Activated CD8-positive, alpha-beta memory T cell treated with anti-CD3 and anti-CD28 coated beads for 4 hours (primary cell): ENCODE measurements around the gene CTNNA2.

ENCODE experiments used
- DNase-seq, 2 donors: peaks; one replicate each; pipeline ENCODE4 v3.0.0-alpha.2; 2020; ENCODE audit warnings: low read depth in 2 of 2

Gene CTNNA2

DNA sequence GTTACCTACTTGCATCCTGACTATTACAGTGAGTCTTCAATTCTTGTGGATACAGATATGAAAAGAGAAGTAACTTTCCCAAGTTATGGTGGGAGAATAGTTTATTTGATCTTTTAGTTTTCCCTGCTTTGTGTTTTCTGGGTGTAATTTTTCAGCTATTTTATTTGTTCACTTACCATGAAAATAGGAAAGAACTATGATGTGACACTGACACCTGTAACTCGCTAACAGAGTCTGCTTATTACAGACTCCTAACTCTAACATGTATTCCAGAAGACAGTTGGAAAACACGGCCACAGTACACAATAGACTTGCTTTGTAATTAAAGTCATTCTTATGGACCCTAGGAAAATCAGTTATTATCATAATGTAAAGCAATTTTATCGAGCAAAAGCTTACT lies 468.5 kb downstream of the CTNNA2 start:
- no peak for DNase-seq

DNA sequence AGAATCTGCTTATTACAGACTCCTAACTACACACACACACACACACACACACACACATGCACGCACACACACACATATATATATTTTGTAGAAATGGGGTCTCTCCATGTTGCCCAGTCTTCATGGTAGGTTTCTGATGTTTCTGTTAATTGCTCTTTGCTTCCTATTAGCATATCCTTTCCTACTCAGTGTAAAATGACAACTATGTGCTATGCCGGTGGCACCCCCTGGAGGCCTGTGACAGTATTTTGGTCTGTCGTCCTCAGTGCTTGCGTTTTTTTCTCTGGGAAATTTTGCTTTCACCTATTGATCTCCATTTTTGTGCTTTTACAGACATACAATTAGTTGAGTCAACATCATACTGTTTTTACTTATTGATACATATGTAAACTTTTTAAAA lies 469.6 kb downstream of the CTNNA2 start:
- no peak for DNase-seq

DNA sequence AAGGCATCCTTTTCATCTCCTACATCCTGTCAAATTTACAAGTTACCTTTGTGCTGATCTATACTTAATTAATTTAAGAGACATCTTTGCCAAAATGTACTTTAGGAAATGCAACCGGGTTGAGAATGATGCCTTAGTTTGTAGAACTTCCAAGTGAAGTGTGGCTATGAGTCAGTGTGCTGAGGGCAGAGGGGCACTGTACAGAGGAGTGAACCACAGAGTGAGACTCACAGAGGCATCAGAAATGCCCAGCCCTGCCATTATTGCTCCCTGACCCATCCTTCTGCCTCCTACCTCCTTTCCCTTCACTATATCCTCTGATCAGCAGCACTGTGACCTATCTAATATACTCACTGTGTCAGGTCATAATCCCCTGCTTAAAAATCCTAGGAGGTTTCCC lies 471.6 kb downstream of the CTNNA2 start:
- DNase-seq, result no peak

DNA sequence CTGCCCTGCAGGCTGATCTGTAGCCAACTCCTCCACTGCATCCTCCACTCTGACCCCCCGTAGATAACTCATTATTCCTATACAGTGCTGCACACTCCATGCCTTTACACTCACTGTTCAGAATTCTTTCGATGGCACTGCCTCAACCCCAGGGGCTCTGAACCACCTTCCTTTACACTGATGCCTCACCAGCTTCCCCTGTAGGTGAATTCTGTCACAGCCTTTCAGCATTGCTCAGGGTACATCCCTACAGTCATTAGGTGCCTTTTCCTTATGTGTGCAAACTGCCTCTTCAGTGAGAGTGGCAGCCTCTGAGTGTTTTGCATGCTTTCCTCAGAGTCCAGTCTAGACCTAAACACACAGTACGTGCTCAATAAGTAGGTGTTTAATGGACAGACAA lies 472.3 kb downstream of the CTNNA2 start:
- DNase-seq, result no peak

DNA sequence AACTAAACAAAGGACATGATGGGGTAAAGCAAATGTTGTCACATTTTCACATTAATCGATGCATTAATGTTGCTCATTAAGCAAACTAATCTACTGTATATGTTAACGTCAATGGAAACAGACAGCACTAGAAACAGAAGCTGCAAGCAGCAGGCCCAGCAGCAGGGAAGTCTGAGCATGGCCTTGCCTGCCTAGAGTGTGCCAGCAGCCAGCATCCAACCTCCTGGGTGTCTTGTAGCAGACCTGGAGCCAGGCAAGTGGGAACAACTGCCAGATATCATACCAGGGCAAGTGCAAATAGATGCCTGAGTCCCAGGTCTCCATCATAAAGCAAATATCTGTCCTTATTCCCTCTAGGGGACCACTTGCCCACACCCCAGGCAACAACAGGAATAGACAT lies 472.7 kb downstream of the CTNNA2 start:
- no peak for DNase-seq

DNA sequence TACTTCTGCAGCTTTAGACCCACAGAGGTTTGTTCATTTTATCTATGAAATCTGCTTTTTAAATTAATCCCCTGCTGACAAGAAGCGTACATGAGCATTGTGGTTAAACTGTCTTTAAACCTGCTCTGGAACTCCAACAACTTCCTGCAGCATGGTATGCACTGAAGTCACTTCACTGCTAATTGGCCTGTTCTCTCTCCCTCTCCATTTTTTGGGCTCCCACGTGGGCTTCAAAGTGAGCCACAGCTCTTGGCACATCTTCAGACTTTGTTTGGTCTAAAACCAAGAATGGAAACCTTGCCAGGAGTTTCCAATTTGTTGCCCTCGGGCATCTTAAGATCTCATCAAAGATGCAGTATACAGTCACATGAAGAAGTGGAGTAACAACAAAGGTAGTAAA lies 480.3 kb downstream of the CTNNA2 start:
- DNase-seq, result no peak

DNA sequence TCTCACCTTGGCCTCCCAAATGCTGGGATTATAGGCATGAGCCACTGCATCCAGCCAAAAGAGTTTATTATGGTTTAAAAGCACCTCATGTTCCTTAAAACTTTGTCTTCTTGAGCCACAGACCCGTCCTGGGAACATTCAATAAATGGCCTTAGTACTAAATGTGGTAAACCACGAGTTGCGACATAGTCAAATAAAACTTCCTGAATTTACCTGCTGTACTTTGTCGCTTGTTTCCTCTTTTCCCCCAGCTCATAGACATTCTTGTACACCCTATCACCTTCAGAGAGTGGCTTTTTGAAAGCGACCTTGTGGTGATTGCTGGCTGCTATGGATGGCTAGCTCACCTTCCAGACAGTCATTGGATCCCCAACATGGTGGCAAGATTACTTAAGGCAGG lies 481.3 kb downstream of the CTNNA2 start:
- DNase-seq, result no peak

DNA sequence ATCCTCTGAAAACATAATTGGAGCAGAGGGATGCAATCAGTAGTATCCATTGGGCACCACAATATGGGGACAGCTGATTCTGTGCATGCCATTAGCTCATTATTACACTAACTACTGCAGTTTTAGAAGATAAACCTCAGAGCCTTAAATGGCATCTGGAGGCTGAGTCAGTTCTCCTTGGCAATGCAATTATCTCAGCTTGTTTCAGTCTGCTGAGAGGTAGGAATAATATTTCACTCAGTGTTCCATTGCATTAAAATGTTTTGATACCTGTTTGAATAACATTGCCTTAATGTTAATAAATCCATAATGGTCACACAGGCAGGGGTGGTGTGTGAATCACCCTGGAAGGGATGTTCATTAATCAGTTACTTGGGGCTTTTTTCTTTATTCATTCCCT lies 482.1 kb downstream of the CTNNA2 start:
- DNase-seq, result no peak

DNA sequence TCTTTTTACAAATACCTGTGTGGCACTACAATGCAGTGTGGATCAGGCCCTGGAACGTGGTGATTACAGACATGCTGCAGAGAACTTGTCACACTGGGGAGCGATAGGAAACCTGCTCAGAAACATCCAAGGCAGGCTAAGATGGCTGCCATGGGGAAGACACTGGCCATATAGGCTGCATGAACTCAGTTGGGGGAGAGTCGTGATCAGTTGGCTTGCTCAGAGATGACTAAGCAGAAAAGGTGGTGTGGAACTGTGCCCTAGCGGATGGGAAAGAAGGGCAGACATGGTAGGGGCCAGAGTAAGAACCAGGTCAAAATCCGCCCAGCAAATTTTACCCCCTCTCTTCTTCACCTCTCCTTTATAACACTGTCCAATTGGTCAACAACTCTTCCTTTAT lies 483.9 kb downstream of the CTNNA2 start:
- no peak for DNase-seq

DNA sequence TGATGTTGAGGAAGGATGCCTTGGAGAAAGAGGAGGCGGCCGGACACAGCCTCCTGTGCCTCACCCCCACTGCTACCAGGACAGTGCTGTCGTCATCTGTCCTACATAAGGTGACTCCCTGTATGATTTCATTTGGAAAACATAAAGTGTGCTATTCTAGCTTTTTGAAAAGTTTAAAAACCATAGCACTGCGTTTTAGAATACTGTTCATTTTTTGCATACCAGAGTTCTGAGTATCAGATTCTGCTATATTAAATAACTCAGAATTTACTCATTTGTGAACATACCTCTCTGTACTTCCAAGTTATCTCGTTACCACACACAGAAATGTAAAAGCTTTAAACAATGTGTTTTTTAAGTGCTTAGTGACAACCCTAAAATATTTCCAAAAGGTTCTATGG lies 488.9 kb downstream of the CTNNA2 start:
- DNase-seq, result no peak

DNA sequence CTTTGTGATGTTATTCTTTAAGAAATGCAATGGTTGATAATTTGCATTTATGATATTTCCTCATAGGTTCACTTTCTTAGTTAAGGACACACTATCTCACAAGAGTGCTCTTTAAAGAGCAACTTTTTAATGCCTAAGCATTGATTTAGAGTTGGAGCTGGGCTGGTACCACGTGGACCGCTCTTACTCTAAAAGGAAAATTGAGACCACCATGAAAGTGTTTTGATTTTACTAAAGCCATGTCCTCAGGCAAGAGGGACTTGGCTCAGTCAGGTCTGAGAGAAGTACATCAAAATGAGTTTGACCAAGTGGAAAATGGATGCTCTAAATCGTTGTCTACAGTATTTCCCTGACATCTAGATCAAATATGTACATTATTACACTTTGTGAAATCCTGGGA lies 489.3 kb downstream of the CTNNA2 start:
- no peak for DNase-seq

DNA sequence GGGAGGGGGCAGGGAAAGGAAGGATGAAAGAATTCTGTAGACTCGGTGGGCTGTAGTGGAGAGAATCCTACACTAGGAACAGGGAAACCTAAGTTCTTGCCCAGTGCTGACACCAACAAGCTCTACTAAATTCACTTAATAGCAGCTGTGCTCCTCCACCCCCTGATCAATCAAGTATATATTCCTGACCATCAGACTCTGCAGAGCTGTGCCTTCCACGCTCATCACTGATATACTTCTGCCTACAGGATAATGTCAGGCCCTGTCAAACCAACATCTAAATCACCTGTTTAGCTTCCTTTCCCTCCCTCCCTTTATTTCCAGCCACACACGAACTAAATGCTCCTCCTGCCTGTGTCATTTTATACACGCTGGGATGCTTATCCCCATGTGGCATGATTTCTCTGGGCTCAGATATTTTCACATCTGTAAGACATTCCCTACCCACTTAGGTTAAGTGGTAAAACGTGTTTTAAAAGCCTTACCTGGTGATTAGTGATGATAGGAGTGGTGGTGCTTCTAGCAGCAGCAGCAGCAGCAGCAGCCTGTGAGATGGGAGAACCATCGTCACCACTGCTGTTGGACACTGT lies 489.8 kb downstream of the CTNNA2 start:
- no peak for DNase-seq

DNA sequence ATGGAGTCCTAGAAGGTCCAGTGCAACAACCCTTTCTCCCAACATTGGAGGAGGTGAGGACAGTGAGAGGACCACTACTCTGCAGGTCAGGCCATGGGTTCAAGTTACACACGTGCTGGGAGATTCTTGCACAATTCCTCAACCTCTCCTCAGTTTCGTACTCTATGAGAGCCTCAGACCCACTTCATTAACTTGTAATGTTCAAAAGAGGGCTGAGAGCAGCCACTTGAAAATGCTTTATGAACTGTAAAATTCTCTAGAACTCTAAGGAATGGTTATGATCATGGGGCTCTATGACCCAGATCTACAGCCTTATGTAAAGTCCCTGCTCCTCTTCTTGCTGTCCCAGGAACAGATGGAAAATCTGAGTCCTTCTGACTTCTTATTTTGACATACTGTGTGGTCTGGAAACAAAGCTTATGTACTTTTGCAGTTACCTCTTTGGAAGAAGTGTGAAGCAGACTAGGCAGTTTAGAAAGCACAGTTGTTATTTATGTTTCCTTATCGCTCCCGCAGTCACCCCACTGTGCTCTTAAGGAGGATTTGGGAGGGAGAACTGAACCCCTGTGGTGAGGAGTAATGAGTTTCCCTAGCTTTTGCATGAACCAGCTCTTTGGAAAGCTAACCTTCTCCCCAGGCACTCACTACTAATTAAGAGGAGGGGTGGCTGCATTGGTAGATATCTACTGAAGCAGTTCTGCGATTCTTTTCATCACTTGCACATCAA lies 495.1 kb downstream of the CTNNA2 start:
- DNase-seq, result no peak

DNA sequence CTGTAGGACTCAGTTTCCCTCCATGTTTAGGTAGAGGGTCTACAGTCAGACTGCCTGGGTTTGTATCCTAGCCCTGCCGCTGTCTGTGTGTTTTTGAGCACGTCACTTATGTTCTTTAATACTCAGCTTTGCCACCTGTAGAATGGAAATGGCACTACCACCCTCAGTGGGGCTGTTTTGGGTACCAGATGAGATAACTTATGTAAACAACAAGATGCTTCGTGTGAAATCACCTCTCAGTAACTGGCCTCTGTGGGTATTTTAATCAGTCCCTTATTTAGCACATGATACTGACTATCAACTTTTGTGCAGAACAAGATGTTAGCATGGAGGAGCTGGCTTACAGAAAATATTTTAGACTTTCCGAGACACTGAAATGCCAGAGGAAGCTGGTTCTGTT lies 495.7 kb downstream of the CTNNA2 start:
- no peak for DNase-seq

DNA sequence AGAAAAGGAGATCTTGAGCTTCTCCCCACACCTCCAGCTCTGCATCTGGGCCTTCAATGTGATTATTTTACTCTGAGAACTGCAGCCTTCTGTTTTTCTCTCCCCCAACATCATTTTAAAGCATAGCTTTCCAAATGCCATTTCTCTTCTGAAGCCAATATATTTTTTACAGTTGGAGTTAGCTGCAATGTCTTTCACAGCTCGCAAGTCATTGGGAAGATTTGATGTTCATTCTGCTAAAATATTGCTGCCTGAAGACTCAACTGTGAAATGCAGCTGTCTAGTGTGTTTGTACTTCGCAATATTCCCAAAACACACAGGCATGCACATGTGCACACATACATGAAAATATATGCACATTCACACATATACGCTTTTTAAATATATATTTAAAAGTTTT lies 496.4 kb downstream of the CTNNA2 start:
- no peak for DNase-seq

DNA sequence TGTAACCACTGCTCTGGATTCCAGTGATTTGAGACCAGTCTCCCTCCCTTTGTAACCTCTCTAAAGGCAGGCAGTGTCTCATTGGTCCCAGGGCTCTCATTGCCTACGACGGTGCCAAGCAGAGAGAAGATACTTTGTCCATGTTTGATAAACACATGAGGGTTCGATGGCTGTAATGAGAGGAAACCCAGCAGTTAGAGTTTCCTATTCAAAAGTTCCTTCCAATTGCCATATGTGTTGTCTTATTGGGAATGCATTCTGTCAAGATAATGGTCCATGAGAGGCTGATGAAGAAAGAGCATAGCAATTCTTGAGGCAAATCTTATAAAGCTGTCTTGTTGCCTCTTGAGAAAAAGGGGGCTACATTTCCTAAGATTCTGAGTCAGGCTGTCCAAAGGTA lies 499.2 kb downstream of the CTNNA2 start:
- no peak for DNase-seq

DNA sequence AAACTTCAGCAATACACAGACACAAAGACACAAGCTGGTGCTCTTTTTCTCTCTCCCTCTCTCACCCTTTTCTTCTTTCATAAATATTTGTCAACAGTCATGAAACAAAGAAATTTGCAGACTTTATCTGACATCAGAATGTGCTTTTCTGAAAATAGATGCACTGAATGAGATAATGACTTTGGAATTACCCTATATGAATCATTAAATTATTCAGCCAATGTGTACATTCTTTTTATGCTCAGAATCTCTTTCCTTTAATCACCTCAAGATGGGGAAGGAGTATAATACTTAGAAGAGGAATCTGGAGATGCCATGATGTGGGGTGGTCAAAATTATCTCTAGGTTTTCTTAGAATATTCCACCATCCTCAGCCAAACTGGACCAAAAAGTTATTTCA lies 501.8 kb downstream of the CTNNA2 start:
- no peak for DNase-seq

DNA sequence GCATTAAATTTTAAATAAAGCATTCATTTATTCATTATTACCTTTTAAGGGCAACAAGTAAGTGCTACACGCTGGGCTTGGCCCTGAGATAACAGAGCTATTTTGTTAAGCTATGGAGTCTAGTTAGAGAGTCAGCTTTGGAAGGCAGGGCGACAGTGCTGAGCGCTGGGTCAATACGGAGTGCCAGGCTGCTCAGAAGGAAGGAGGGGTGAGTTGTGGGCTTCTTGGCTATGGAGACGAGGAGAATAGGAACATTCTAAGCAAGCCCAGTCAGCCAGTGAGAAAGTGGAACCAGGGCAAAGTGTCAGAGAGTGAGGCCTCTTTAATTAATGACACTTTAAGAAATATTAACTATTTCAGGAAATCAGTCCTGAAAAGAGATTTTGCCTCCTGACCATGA lies 503.3 kb downstream of the CTNNA2 start:
- DNase-seq, result no peak

DNA sequence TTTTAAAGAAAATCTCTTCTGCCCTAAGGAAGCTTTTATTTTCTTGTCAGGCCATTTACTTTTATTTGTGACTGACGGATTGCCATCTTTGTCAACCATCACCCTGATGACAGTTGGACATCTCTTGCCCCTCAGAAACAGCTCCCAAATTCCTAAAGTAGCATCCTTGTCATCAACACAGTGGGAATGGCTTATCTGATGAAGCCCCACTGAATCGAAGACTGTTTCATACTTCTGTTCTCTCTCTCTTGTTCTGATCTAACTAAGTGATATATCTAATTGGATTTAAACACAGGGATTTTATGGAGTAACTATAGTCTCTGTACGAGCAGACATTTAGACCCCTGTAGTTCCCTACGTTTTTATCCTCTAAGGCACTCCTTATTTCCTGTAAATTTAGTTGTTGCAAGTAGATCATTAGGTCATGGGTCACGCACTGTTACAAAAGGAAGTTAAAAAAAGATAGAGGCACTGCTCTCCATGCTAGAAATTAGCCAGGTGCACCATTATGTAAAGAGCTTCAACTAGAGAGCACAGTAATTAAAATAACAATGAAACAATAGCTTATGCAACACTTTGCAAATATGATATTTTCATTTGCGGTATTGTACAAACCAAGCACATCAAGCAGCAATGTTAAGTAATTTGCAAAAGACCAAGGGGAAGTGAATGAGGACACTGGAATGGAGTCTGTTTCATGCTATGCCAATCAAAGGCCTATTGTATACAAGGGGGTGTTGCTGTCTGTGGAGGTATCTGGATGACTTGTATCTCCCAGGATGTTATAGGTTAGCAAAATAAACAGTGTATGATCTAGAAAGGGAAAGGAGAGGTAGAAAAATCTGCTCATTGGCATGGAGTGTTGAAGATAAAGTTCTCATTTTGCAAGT lies 507.0 kb downstream of the CTNNA2 start:
- no peak for DNase-seq

DNA sequence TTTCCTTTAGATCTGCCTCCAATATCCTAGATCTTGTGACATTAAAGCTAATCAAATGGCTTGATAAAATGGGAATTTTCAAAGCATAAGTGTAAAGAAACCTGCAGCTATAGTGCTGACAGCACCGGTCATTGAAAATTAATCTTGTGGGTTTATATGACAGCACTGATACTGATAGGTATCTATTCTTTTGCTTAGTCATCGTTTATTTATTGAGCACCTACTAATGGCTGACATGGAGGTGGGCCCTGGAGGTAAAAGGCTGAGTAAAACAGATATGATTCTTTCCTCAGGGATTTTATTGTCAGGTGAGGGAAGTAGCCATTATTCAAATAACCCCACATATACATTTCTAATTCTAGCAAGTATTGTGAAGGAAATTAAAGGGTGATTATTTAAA lies 509.2 kb downstream of the CTNNA2 start:
- DNase-seq, result no peak

DNA sequence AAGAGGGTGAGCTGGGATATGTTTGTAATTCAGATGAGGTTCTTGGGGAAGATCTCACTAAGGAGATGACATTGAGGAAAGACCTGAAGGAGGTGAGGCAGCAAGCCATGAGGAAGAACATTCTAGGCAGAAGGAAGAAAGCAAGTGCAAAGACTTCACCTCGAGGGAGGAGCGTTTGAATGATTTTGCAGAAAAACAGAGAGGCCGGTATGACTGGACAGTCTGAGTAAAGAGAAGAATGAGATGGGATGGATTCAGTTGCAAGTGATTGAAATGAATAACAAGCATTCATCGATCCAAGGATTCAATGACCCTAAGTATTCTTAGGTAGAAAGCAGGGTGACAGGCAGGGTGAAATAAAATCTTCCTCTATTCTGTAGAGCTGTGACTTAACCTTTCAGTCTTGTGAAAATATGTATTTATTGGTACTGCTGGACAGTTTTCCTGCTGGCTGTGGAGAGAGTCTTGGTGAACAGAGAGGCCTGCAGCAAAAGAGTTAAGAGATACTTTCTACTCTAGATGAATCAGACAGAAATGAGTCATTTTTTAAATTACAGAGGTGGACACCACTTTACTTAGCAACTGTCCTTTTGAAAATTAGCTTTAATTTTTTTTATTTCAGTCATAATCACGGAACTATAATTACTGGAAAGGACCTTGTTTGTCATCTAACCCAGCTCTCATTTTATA lies 513.3 kb downstream of the CTNNA2 start:
- DNase-seq, result no peak

DNA sequence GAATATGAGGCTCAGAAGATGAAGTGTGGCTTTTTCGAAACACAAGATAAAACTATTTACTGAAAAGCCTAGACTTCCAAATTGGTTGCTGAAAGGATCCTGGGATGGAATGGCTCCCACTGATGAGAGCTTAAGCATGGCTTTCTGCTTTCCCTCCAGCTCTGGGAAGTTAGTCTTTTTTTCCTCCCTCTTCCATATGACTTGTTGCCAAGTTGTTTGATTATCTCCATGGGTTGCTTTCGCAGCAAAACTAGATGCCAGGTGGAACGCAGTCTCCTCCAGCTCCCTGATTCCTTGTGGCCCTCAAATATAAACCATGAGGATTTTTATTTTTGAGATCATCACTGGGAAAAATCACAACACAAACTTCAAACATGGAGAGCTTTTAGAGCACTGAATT lies 515.2 kb downstream of the CTNNA2 start:
- no peak for DNase-seq
